ENCODE data around the gene TRPV4. TPM values are rescaled to one million over a fixed set of nuclear protein-coding genes. Genes with fewer than 3 reads are reported as not detected.

TRPV4 gene
- total RNA-seq, 3 donors from 2014 or later = 0.43 to 0.92 (median 0.48) TPM

DNA sequence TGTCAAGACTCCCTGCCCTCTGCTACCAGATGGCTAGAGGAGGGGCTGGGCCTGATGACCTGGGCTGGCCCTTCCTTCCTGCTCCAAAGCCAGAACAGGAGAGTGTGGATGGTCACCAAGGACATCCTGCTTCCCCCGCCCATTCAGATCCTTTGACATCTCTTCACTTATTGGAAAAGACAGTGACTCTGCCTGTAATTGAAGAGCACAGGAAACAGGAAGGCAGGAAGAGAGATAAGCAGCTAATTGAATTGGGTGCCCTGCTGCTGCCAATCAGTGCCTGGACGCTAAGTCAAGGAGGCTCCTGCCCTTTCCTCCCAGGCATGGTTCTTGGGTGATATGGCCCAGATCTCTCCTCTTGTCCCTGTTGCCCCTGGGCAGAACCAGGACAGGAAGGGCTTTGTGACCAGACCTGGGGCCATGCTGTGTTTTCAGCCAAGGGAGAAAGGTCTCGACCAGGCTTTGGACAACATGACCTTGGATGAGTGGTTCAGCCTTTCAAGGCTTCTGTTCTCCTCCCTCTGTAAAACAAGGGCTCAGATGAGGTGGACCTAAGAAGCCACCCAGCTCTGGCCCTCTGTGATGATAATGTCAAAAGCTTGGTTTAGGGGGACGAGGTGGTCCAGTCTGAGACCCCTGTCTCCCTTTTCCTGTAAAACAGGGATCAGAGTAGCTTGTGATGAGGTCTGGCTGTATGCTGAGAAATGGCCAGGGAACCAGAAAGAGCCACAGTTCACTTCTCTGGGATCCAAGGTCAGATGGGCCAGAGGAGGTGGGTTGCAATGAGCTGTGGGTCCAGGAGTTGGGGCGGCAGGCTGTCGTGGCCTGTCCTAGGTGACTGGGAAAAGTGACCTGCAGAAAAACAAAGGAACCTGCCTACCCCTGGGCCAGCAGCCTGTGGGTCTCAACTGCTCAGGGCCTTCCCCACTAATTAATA lies 80.8 kb downstream of the TRPV4 start:
- no peaks in the 10 kb centered on the region for H3K36me3 ChIP-seq (ENCODE audit: low read depth)
- TF ChIP-seq, protein P1, sequence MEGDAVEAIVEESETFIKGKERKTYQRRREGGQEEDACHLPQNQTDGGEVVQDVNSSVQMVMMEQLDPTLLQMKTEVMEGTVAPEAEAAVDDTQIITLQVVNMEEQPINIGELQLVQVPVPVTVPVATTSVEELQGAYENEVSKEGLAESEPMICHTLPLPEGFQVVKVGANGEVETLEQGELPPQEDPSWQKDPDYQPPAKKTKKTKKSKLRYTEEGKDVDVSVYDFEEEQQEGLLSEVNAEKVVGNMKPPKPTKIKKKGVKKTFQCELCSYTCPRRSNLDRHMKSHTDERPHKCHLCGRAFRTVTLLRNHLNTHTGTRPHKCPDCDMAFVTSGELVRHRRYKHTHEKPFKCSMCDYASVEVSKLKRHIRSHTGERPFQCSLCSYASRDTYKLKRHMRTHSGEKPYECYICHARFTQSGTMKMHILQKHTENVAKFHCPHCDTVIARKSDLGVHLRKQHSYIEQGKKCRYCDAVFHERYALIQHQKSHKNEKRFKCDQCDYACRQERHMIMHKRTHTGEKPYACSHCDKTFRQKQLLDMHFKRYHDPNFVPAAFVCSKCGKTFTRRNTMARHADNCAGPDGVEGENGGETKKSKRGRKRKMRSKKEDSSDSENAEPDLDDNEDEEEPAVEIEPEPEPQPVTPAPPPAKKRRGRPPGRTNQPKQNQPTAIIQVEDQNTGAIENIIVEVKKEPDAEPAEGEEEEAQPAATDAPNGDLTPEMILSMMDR (IDR thresholded peaks at IDR 0.05) = no peak
- no peak overlapping the region for H3K4me3 ChIP-seq
- intact Hi-C loops (cut with DNase I, micrococcal nuclease) = no loop called here
- H3K9me3 ChIP-seq = peaks cover 8% of the 10 kb centered on the region
- ATAC-seq (no peak), DNase-seq (peak in 2 of 3 donors; percentile 3 to 21)
- no peaks in the 10 kb centered on the region for H3K4me1 ChIP-seq (ENCODE audit: low read depth)

DNA sequence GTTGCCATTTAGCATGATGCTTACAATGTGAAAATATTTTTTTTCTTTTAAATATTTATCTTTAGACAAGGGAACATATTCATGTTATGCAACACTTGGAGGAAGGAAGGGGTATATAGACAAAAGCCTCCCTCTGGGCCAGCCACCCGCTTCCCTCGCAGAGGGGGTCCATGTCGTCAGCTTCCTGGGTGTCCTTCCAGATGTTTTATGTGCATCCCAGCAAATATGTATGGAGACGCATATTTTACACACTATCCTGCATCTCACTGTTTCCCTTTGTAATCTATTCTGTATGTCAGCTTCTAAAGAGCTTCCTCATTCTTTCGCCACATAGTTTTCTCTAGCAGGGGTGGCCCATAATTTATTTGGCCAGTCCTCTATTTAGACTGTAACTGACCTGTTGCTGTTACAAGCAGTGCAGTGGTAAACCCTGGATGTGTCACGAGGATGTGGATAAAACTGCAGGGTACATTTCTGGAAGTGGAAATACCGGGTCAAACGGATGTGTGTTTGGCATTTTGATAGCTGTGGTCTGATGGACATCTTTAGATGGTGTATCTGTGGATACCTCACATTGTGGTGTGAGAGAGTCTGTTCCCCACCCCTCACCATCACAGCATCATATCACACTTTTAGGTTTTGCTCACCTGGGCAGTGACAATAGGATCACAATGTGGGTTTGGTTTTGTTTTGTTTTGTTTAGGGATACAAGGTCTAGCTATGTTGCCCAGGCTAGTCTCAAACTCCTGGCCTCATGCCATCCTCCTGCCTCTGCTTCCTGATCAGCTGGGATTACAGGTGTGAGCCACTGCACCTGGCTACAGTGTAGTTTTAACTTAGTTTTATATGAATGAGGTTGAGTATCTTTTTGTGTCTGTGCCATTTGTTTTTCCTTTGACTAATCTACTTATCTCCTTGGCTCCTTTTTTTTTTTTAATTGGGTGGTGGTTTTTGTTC lies 87.9 kb downstream of the TRPV4 start:
- TF ChIP-seq, protein P1 (IDR thresholded peaks at IDR 0.05) = no peak
- intact Hi-C loops (cut with DNase I, micrococcal nuclease) = no loop called here
- Histone ChIP-seq H3K4me3 (no peak overlapping the region), H3K9me3 (no peaks in the 10 kb centered on the region), H3K4me1 (ENCODE audit: low read depth) (no peaks in the 10 kb centered on the region), H3K36me3 (ENCODE audit: low read depth) (no peaks in the 10 kb centered on the region)
- ATAC-seq = peak; percentile 69
- peak; percentile 23 to 27 (median 24) for DNase-seq

DNA sequence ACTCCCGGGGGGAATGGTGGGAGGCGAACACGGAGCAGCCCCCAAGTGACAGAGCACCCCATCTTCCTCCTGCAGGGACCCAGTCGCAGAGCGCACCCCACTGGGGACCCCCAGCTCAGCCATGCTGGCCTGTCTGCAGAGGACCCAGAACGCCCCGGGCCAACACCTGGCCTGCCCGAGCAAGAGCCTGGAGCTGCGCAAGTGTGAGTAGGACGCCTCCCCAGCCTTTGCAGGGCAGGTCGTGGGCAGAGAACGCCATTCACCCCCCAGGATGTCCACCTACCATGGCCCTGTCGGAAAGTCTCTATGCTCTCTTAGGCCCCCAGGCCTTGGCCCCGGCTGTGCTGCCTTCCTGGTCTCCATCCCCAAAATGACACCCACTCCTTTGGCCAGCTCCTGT lies 89.2 kb downstream of the TRPV4 start:
- DNase-seq = peak in 2 of 3 donors; percentile 8 to 19
- Histone ChIP-seq H3K4me3 (no peak overlapping the region), H3K4me1 (ENCODE audit: low read depth) (no peaks in the 10 kb centered on the region), H3K36me3 (ENCODE audit: low read depth) (no peaks in the 10 kb centered on the region), H3K9me3 (no peaks in the 10 kb centered on the region)
- intact Hi-C loops (cut with DNase I, micrococcal nuclease) = no loop called here
- TF ChIP-seq, protein P1 (IDR thresholded peaks at IDR 0.05) = no peak
- no peak for ATAC-seq

DNA sequence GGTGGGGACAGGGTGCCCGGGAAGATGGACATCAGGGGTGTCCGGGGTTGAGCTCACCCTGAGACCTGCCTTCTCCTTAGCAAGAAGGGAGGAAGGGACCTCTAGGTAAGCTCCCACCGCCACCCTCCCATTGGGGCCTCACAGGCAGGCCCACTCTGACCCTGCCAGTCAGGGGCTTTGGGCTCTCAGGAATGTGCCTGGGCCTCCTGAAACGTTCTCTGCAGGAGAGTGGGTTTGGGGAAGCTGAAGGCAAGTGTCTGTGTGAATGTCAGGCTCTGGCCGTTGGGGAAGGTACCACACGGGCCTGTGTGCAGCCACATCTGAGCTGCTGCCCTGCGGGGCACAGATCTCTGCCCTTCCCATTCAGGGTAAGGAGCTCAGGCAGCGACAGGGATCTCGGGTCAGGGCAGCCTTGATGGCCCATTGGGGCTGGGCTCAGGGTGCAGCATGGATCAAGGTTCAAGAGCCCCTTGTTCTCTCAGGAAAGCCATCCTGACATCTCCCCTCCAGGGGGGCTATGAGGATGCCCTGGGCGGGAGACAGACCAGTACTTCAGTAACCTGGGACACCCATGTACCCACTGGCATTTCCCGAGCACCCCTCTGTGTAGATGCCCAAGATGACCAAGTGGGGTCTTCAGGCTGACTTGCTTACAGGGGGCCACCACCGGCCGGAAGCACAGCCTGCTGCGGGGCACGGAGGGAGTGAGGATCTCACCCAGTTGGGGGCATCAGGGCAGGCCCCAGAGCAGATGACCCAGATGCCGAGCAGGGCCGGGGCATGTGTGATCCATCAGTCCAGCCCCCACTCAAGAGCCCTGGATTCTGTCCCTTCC lies 89.9 kb downstream of the TRPV4 start:
- intact Hi-C loops (cut with DNase I, micrococcal nuclease) = no loop called here
- Histone ChIP-seq H3K4me1 (ENCODE audit: low read depth) (no peaks in the 10 kb centered on the region), H3K9me3 (no peaks in the 10 kb centered on the region), H3K4me3 (no peak overlapping the region), H3K36me3 (ENCODE audit: low read depth) (no peaks in the 10 kb centered on the region)
- DNase-seq = peak in 2 of 3 donors; percentile 12 to 33
- TF ChIP-seq, protein P1 (IDR thresholded peaks at IDR 0.05) = no peak
- no peak for ATAC-seq

All from mucosa of descending colon (tissue), 3 donors.